PC-3 (cell line): Measurements from ENCODE around the gene AGRP. TPM values are rescaled to one million over a fixed set of nuclear protein-coding genes. Genes with fewer than 3 reads are reported as not detected.

Experiments used
- ATAC-seq: fragments of 200-7000 bp; cut with Tn5 transposase; 2 replicates; pipeline ENCODE4 v1.9.1; 2020; ENCODE audit warnings: mild to moderate bottlenecking, moderate library complexity
- BruUV-seq: library from RNA; stranded (reverse); fragments of 400-500 nt; replicated peaks from 2 replicates; lab custom pipeline; 2021; lab: Mats Ljungman, UMichigan
- CTCF ChIA-PET: fragments of 300-600 bp; sonication (Branson Sonifier 250); formaldehyde crosslinking; loops from one replicate; lab custom pipeline; 2022; ENCODE audit warnings: antibody characterized with exemption; lab: Charles Lee
- POLR2A ChIA-PET: fragments of 300-600 bp; sonication (Branson Sonifier 250); formaldehyde crosslinking; loops from one replicate; lab custom pipeline; 2022; ENCODE audit warnings: antibody characterized with exemption; ENCODE audit not compliant: unreplicated experiment; lab: Charles Lee
- DNase-seq: peaks from one replicate; pipeline ENCODE4 v3.0.0-alpha.2; 2015
- H2AFZ ChIP-seq: fragments of 300-600 bp; sonication (generic); 2 replicates; pipeline ENCODE4 v1.6.0; 2016; ENCODE audit warnings: antibody characterized with exemption, low read length
- H3F3A ChIP-seq: fragments of 300-600 bp; sonication (generic); one replicate; pipeline ENCODE4 v1.6.0; 2017; ENCODE audit warnings: antibody characterized with exemption, low read length, control low read depth, mild to moderate bottlenecking; ENCODE audit not compliant: unreplicated experiment
- H3K27ac ChIP-seq: fragments of 300-600 bp; sonication (generic); 2 replicates; pipeline ENCODE4 v1.5.1; 2016; ENCODE audit warnings: mild to moderate bottlenecking, low read length
- H3K27me3 ChIP-seq: fragments of 300-600 bp; sonication (generic); 2 replicates; pipeline ENCODE4 v1.6.1; 2016; ENCODE audit warnings: low read length, mixed read lengths
- H3K36me3 ChIP-seq: fragments of 300-600 bp; sonication (generic); 2 replicates; pipeline ENCODE4 v1.6.1; 2016; ENCODE audit warnings: low read depth, mixed run types, low read length, mixed read lengths
- H3K4me1 ChIP-seq: fragments of 300-600 bp; sonication (generic); 2 replicates; pipeline ENCODE4 v1.5.1; 2016; ENCODE audit warnings: low read length; ENCODE audit not compliant: insufficient read depth
- H3K4me2 ChIP-seq: fragments of 300-600 bp; sonication (generic); 2 replicates; pipeline ENCODE4 v1.6.0; 2016; ENCODE audit warnings: low read length
- H3K4me3 ChIP-seq: fragments of 300-600 bp; sonication (generic); 2 replicates; pipeline ENCODE4 v1.5.1; 2016; ENCODE audit warnings: mild to moderate bottlenecking, low read length, mixed read lengths
- H3K79me2 ChIP-seq: fragments of 300-600 bp; sonication (generic); 2 replicates; pipeline ENCODE4 v1.6.1; 2017; ENCODE audit warnings: low read length, mixed read lengths
- H3K9ac ChIP-seq: fragments of 300-600 bp; sonication (generic); 2 replicates; pipeline ENCODE4 v1.6.0; 2016; ENCODE audit warnings: mild to moderate bottlenecking, low read length
- H3K9me2 ChIP-seq: fragments of 300-600 bp; sonication (generic); replicated peaks from 2 replicates; pipeline ENCODE4 v1.6.1; 2016; ENCODE audit warnings: mixed run types, low read length, mixed read lengths
- H3K9me3 ChIP-seq: fragments of 300-600 bp; sonication (generic); 2 replicates; pipeline ENCODE4 v1.6.1; 2016; ENCODE audit warnings: low read length, mixed read lengths
- H4K20me1 ChIP-seq: fragments of 300-600 bp; sonication (generic); 2 replicates; pipeline ENCODE4 v1.6.1; 2016; ENCODE audit warnings: low read length, mixed read lengths
- CTCF ChIP-seq: fragments of 300-600 bp; sonication (generic); conservative IDR thresholded peaks from 2 replicates; pipeline ENCODE4 v1.5.1; 2017; ENCODE audit warnings: antibody characterized with exemption, low read depth, mild to moderate bottlenecking, low read length
- EZH2 ChIP-seq: fragments of 300-600 bp; sonication (generic); IDR thresholded peaks from one replicate; pipeline ENCODE4 v1.6.1; 2017; ENCODE audit warnings: antibody characterized with exemption, mild to moderate bottlenecking, low read length; ENCODE audit not compliant: unreplicated experiment
- EZH2phosphoT487 ChIP-seq: fragments of 300-600 bp; sonication (generic); IDR thresholded peaks from 2 replicates; pipeline ENCODE4 v1.6.1; 2018; ENCODE audit warnings: mild to moderate bottlenecking, antibody characterized with exemption, low read length, borderline replicate concordance
- intact Hi-C: fragments of 100-400 bp; cut with micrococcal nuclease; formaldehyde crosslinking; loops from 2 replicates; pipeline ENCODE4 v1.9.0; 2023
- total RNA-seq: library from RNA; depleted of rRNA; stranded (reverse); fragments of >200 nt; gene quantifications from 2 replicates; pipeline ENCODE4 v1.2.3, GENCODE V29; 2014

Gene AGRP
- total RNA-seq, 1 experiment from 2014 or later: not detected

- ATAC-seq: no peak
Measured at GRCh38 chr16:67470359-67470758, 13.0 kb downstream of the AGRP start.

GRCh38 chr16:67468731-67469130 lies 14.6 kb downstream of the AGRP start:
- Histone ChIP-seq H3K27ac (no peak overlapping the region), H3K4me3 (no peak overlapping the region), H3K4me2 (no peak overlapping the region), H3K9ac (no peak overlapping the region), H3F3A (no peaks in the 10 kb centered on the region), H3K79me2 (peaks cover 53% of the 10 kb centered on the region), H3K27me3 (no peaks in the 10 kb centered on the region), H2AFZ (no peak overlapping the region), H4K20me1 (peaks cover 6% of the 10 kb centered on the region; the same call in 1 of the 2 replicates), H3K9me3 (no peaks in the 10 kb centered on the region), H3K9me2 (no peaks in the 10 kb centered on the region), H3K36me3 (no peaks in the 10 kb centered on the region), H3K4me1 (peaks cover 5% of the 10 kb centered on the region)
- CTCF ChIA-PET: no interaction called here
- intact Hi-C loops: no loop called here
- POLR2A ChIA-PET: no interaction called here
- DNase-seq (no peak), ATAC-seq (no peak)
- TF ChIP-seq EZH2 (no peak), CTCF (no peak), EZH2phosphoT487 (no peak)
- no TSS peak for BruUV-seq

More at GRCh38 chr16:67470359-67470758, 13.0 kb downstream of the AGRP start:
- ChIA-PET POLR2A (no interaction called here), CTCF (no interaction called here)
- Histone ChIP-seq H2AFZ (no peak overlapping the region), H3K79me2 (peaks cover 54% of the 10 kb centered on the region), H3K4me3 (no peak overlapping the region), H3K9me3 (no peaks in the 10 kb centered on the region), H3K27me3 (no peaks in the 10 kb centered on the region), H4K20me1 (peaks cover 6% of the 10 kb centered on the region; the same call in 1 of the 2 replicates), H3F3A (no peaks in the 10 kb centered on the region), H3K9ac (no peak overlapping the region), H3K36me3 (no peaks in the 10 kb centered on the region), H3K4me1 (peaks cover 4% of the 10 kb centered on the region), H3K27ac (no peak overlapping the region), H3K9me2 (no peaks in the 10 kb centered on the region), H3K4me2 (no peak overlapping the region)
- intact Hi-C loops: no loop called here
- no peak for DNase-seq
- TF ChIP-seq CTCF (no peak), EZH2 (no peak), EZH2phosphoT487 (no peak)
- no TSS peak for BruUV-seq

GRCh38 chr16:67466581-67466980 lies 16.8 kb downstream of the AGRP start:
- peaks cover 6% of the 10 kb centered on the region; the same call in 1 of the 2 replicates for H4K20me1 ChIP-seq
- intact Hi-C loops: no loop called here

More at GRCh38 chr16:67466581-67466980, 16.8 kb downstream of the AGRP start:
- Histone ChIP-seq H3K4me1 (peaks cover 5% of the 10 kb centered on the region), H3K9me2 (no peaks in the 10 kb centered on the region), H3K27ac (no peak overlapping the region), H3K27me3 (no peaks in the 10 kb centered on the region), H3K4me3 (no peak overlapping the region), H3K9me3 (no peaks in the 10 kb centered on the region), H3K36me3 (no peaks in the 10 kb centered on the region), H2AFZ (no peak overlapping the region), H3K9ac (no peak overlapping the region), H3K79me2 (peaks cover 48% of the 10 kb centered on the region), H3K4me2 (no peak overlapping the region), H3F3A (no peaks in the 10 kb centered on the region)
- DNase-seq: no peak
- TF ChIP-seq CTCF: no peak
- TF ChIP-seq EZH2: no peak
- no peak for TF ChIP-seq EZH2phosphoT487
- no TSS peak for BruUV-seq
- POLR2A ChIA-PET: no interaction called here
- ATAC-seq: no peak
- CTCF ChIA-PET: interaction anchor here (1.1 kb wide), 1 partner anchor 39 kb away, joined by 4 read pairs; no protein-coding TSS in a partner anchor
